HG03196 (cell line): ENCODE measurements around the gene FAM53A.

ENCODE experiments used
- ATAC-seq: cut with Tn5 transposase; IDR thresholded peaks from one replicate; pipeline ENCODE4 v1.9.1; 2021; ENCODE audit not compliant: unreplicated experiment

FAM53A gene

GRCh38 chr4:1595789-1596325 is 88.3 kb downstream of the FAM53A start:
- ATAC-seq, result no peak

DNA sequence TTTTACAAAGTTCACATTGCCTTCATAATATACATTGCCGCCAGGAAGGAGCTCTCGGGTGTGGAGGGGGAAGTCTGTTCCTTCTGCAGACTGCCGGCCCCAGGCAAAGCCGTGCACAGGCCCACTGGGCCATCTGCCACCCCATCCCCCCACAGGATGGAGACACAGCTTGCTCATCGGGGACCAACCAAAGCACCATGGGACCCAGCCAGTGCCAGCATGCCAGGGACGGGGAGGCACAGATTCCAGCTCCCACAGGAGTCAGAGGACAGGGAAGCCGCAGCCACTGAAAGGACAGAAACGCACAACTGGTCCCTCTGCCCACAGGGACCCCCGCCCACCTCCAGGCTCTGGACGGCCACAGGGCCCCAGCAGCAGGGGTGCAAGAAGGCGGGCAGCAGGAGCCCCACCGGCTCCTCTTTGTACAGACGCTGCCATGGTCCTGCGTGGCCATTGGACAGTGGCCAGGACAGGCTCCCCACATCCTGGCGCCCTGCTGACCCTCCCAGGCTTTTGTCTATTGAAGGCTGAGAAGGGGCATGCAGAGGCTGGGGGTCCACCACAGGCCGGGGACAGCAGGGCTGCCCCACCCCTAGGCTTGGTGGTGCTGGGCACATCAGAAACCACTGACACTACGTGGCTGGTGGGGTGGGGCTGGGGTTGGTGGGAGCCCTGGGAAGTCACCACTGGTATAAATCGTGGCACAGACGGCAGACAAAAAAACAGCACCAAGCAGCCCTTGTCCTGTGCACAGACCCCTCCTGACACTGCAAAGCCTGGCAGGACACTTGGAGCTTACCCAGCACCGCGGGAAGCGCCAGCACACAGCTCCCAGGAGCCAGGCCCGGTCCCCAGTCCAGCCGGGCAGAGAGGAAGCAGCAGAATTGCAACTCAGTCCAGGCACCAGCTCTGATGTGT is 89.0 kb downstream of the FAM53A start:
- ATAC-seq, result no peak

GRCh38 chr4:1593881-1594345 is 90.2 kb downstream of the FAM53A start:
- ATAC-seq, result no peak

DNA sequence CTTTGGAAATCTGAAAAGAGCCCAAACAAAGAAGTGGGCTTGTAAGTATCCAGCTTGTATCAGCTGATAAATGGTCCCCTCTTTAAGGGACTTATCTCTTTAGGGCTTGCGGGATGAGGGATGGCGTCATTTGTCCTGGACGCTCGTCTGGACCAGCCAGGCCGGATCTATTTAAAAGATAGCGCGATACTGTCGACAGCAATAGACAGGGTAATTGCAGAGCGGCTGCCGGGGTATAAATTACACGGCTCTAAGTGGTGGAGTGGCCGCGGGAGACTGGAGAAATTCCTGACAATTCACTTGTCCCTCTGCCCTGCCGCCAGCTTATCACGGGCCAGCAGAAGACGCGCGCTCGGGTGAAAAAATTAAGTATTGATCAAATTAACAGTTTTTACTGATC is 90.7 kb downstream of the FAM53A start:
- ATAC-seq, result no peak

GRCh38 chr4:1592709-1593417 is 91.2 kb downstream of the FAM53A start:
- no peak for ATAC-seq

- ATAC-seq, result no peak
Measured at GRCh38 chr4:1592068-1592708, 91.9 kb downstream of the FAM53A start.

DNA sequence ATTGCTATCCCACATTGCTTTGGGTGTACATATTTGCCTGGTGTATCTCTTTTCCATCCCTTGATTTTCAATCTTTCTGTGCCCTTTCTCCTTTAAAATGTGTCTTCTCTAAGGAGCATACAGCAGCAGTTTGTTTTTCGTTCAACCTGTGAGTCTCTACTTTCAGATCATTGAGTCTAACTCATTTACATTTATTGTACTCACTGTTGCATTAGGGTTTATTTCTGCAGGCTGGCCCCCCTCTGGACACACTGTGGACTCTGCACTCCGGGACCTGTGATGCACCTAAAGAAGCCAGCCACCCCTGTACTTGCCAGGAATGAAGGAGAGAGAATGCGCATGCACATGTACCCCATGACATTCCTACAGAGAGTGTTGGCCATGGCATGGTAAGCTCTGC is 93.0 kb downstream of the FAM53A start:
- ATAC-seq, result no peak

- no peak for ATAC-seq
Measured at GRCh38 chr4:1590244-1590643, 93.9 kb downstream of the FAM53A start.
